ENCODE measurements around the gene SAMD11. TPM values are rescaled to one million over a fixed set of nuclear protein-coding genes. Genes with fewer than 3 reads are reported as not detected.

Gene SAMD11
- total RNA-seq, 1 experiment from 2014 or later, result 13.5 TPM

DNA sequence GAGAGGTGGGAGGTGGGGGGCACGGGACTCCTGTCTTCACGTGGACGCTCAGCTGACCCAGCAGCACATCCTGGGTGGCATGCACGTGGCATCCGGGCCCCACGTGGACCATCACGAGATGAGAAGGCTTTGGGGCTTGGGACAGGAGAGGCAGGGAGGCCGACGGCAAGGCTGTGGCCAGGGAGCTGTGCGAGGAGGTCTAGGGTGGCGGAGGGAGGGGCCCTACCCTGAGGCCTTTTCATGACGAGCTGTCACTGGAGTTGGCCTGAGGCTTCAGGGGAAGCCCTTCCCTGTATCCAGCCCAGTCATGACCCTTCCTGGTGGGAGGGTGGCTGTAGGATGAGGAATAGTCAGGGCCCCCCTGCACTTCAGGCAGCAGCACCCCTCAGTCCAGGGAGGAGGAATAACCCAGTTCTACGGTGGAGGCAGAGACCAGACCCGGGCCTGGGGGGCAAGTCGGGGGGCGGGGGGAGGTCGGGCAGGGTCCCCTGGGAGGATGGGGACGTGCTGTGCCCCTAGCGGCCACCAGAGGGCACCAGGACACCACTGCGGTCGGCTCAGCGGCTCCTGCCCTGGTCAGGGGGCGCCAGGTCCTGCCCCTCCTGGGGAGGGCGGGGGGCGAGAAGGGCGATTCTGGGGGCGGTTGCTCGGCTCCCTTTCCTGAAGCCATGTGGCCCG, 60.2 kb downstream of the SAMD11 start:
- H3K23me2 ChIP-seq (ENCODE audit: insufficient read length, low read depth, low read length, poor library complexity, severe bottlenecking), result no peaks in the 10 kb centered on the region

More for the DNA sequence above, 60.2 kb downstream of the SAMD11 start:
- no peaks in the 10 kb centered on the region for H4K20me1 ChIP-seq (ENCODE audit: control insufficient read depth, insufficient read depth, insufficient read length)
- no peaks in the 10 kb centered on the region for H3K4me1 Mint-ChIP-seq
- H3K27ac Mint-ChIP-seq, result no peak overlapping the region
- no peak overlapping the region for H2AK5ac ChIP-seq (ENCODE audit: insufficient read length, low read length)
- no peak overlapping the region for H3K4ac ChIP-seq (ENCODE audit: low read depth, low read length)
- WGBS (ENCODE audit: extremely low coverage, insufficient read length, low lambda C conversion rate), result no CpG with 5 or more reads among the region's 29 CpGs
- no peaks in the 10 kb centered on the region; a peak in 1 of 7 replicates for H3K36me3 Mint-ChIP-seq (ENCODE audit: insufficient read depth in 1 of 3, low read depth in 3 of 3)
- H3K14ac ChIP-seq (ENCODE audit: insufficient read depth, low read length), result no peak overlapping the region
- H3K4me3 Mint-ChIP-seq, result no peak overlapping the region
- H2BK120ac ChIP-seq (ENCODE audit: low read depth, low read length, poor library complexity, severe bottlenecking), result no peak overlapping the region
- H3T11ph ChIP-seq (ENCODE audit: low read length), result no peak overlapping the region
- TF ChIP-seq, protein P1, sequence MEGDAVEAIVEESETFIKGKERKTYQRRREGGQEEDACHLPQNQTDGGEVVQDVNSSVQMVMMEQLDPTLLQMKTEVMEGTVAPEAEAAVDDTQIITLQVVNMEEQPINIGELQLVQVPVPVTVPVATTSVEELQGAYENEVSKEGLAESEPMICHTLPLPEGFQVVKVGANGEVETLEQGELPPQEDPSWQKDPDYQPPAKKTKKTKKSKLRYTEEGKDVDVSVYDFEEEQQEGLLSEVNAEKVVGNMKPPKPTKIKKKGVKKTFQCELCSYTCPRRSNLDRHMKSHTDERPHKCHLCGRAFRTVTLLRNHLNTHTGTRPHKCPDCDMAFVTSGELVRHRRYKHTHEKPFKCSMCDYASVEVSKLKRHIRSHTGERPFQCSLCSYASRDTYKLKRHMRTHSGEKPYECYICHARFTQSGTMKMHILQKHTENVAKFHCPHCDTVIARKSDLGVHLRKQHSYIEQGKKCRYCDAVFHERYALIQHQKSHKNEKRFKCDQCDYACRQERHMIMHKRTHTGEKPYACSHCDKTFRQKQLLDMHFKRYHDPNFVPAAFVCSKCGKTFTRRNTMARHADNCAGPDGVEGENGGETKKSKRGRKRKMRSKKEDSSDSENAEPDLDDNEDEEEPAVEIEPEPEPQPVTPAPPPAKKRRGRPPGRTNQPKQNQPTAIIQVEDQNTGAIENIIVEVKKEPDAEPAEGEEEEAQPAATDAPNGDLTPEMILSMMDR (conservative IDR thresholded peaks at IDR 0.05), result peak; percentile 96
- no peak overlapping the region for H4K5ac ChIP-seq (ENCODE audit: insufficient read length, low read depth, low read length)
- no peak overlapping the region for H2BK12ac ChIP-seq (ENCODE audit: insufficient read length, low read depth, low read length)
- no peak overlapping the region for H2AFZ ChIP-seq (ENCODE audit: low read length)
- H2BK15ac ChIP-seq (ENCODE audit: low read depth, low read length), result no peak overlapping the region
- no peak overlapping the region for H3K27ac ChIP-seq (ENCODE audit: insufficient read length, low read depth, low read length)
- H3K27me3 ChIP-seq (ENCODE audit: insufficient read depth, low read length), result peaks cover 2% of the 10 kb centered on the region; the same call in 1 of the 2 replicates
- peaks cover 88% of the 10 kb centered on the region for H3K27me3 Mint-ChIP-seq (ENCODE audit: low read depth)
- H3K56ac ChIP-seq (ENCODE audit: insufficient read length, low read depth, low read length), result no peak overlapping the region
- H2BK5ac ChIP-seq (ENCODE audit: insufficient read length, low read length), result no peak overlapping the region
- no peaks in the 10 kb centered on the region for H3K4me1 ChIP-seq (ENCODE audit: insufficient read depth, low read length)
- DNase-seq, result no peak
- no peak overlapping the region for H4K8ac ChIP-seq (replicated peaks; ENCODE audit: insufficient read length, low read depth, low read length)
- no peaks in the 10 kb centered on the region for H3K79me1 ChIP-seq (ENCODE audit: insufficient read depth, low read depth, low read length, poor library complexity, severe bottlenecking)
- H4K91ac ChIP-seq (ENCODE audit: insufficient read length, low read depth, low read length), result no peak overlapping the region
- H3K4me2 ChIP-seq (ENCODE audit: insufficient read depth, insufficient read length, low read length), result no peak overlapping the region
- H3K79me2 ChIP-seq (ENCODE audit: insufficient read depth, low read length), result no peaks in the 10 kb centered on the region
- H3K9me3 Mint-ChIP-seq, result peaks cover 2 to 8% of the 10 kb centered on the region in 2 experiments; a peak in 4 of 5 replicates
- no peak overlapping the region for H3K9ac ChIP-seq (ENCODE audit: extremely low read depth, insufficient read length, low read length)
- no peaks in the 10 kb centered on the region for H3K9me3 ChIP-seq (ENCODE audit: control insufficient read depth, low read depth, low read length)
- no peak overlapping the region for H3K23ac ChIP-seq (ENCODE audit: insufficient read length, low read depth, low read length)
- H2BK20ac ChIP-seq (ENCODE audit: low read depth, low read length, poor library complexity, severe bottlenecking), result no peak overlapping the region
- no peak overlapping the region for H3K18ac ChIP-seq (ENCODE audit: insufficient read length, low read depth, low read length)

All from H9 (cell line).